Prostate gland (tissue), 2 donors: Measurements from ENCODE around the gene XRCC4.

Experiments
- CTCF ChIP-seq, 4 experiments: fragments of 200-600 bp in 2 of 4; fragments of 450-650 bp in 2 of 4; sonication (generic) in 2 of 4; IDR thresholded peaks; 1 replicate in 3 of 4; 2 replicates in 1 of 4; pipeline ENCODE4 v1.5.1; 2016 to 2019; ENCODE audit warnings: antibody characterized with exemption in 4 of 4, mild to moderate bottlenecking in 2 of 4, moderate library complexity in 2 of 4
- POLR2AphosphoS5 ChIP-seq: sonication (generic); formaldehyde crosslinking; IDR thresholded peaks from one replicate; pipeline ENCODE4 v1.6.1; 2017; ENCODE audit warnings: antibody characterized with exemption

GRCh38 chr5:83133797-83134196 is 56.5 kb downstream of the XRCC4 start:
- TF ChIP-seq CTCF (IDR thresholded peaks at IDR 0.05), result no peak
- no peak for TF ChIP-seq POLR2AphosphoS5
